ENCODE measurements around the gene RYR2.
A peak's percentile ranks its signal among the peaks of the same experiment; 100 is the strongest.

RYR2 gene

DNA sequence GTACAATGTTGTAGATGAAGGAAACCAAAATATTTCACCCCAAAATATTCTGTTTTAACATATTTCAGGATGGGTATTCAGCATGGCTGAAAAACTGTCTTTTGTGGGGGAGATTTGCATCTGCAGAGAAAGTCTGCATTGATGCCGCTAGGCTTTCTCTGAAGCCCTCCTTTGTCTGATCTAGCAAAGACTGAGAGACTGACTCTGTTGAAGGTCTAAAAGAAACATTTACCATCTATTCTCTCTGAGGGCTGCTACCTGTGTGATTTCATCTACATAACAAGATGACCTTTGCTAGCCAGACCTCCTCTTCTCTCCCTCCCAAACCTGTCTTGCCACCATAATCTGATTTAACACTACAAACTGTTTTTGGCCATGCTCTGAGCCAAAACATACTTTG lies 25.4 kb upstream of the RYR2 start:
- H3K4me1 Mint-ChIP-seq = no peaks in the 10 kb centered on the region
- no peak overlapping the region for H3K4me3 Mint-ChIP-seq
- no peak for ATAC-seq
- H3K36me3 Mint-ChIP-seq = no peaks in the 10 kb centered on the region
- H3K27me3 Mint-ChIP-seq = peaks cover 9% of the 10 kb centered on the region
- peaks cover 3% of the 10 kb centered on the region for H3K9me3 Mint-ChIP-seq
- no peak overlapping the region for H3K27ac Mint-ChIP-seq

DNA sequence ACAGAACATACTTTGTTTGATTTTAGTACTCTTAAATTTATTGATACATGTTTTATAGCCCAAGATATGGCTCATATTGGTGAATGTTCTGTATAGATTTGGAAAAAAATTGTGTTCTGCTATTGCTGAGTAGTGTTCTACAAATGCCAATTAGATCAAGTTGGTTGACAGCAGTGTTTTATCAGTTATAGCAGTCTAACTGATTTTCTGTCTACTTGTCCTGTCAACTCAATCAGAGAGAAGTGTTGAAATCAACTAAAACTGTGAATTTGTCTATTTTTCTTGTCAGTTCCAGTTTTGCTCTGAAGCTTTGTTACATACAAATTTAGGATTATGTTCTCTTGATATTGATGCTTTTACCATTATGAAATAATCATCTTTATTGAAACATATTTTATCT lies 23.1 kb upstream of the RYR2 start:
- Mint-ChIP-seq H3K4me3 (no peak overlapping the region), H3K27me3 (peaks cover 9% of the 10 kb centered on the region), H3K27ac (no peak overlapping the region), H3K4me1 (no peaks in the 10 kb centered on the region), H3K36me3 (no peaks in the 10 kb centered on the region), H3K9me3 (peaks cover 3% of the 10 kb centered on the region)
- ATAC-seq = no peak

DNA sequence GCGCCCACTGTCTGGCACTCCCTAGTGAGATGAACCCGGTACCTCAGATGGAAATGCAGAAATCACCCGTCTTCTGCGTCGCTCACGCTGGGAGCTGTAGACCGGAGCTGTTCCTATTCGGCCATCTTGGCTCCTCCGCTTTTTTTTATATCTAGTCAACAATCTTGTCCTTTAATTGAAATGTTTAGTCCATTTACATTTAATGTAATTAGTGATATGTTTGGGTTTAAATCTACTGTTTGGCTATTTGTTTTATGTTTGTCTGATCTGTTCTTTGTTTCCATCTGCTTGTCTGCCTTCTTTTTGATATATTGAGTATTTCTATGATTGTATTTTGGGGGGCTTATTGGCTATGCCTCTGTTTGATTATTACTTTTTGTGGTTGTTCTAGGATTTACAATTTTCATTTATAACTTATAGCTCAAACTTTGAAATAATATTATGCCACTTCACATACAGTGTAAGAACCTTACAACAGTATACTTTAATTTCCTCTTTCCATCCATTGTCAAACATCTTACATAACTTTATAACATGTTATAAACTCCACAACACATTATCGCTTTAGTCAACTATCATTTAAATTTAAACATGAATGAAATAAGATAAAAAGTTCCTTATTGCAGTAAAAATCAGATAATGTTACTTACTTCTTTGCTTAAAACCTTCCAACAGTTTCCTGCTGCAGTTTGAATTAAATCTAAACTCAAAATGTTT lies 16.5 kb upstream of the RYR2 start:
- H3K36me3 Mint-ChIP-seq = peaks cover 6% of the 10 kb centered on the region
- H3K4me3 Mint-ChIP-seq = no peak overlapping the region
- H3K9me3 Mint-ChIP-seq = peaks cover 8% of the 10 kb centered on the region
- H3K27me3 Mint-ChIP-seq = peaks cover 28% of the 10 kb centered on the region
- ATAC-seq = no peak
- no peaks in the 10 kb centered on the region for H3K4me1 Mint-ChIP-seq
- H3K27ac Mint-ChIP-seq = no peak overlapping the region

DNA sequence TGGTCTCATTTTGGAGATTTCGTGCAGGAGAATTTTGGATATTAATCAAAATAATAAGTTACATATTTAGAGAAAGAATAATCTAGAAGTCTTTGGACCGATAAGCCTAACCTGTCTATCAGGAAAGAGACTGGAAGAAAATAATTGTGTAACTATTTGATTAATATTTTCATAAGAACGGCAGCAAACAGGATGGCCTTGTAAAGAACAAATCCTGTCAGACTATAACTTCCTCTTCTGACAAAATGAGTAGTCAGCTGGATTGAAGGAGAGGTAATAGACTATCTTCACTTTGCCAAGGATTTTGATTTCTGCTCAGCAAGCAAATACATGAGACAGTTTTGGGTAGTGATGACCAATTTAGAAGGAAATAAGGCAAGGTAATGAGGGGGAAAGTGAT lies 12.7 kb upstream of the RYR2 start:
- H3K27me3 Mint-ChIP-seq = peaks cover 48% of the 10 kb centered on the region
- H3K4me3 Mint-ChIP-seq = no peak overlapping the region

DNA sequence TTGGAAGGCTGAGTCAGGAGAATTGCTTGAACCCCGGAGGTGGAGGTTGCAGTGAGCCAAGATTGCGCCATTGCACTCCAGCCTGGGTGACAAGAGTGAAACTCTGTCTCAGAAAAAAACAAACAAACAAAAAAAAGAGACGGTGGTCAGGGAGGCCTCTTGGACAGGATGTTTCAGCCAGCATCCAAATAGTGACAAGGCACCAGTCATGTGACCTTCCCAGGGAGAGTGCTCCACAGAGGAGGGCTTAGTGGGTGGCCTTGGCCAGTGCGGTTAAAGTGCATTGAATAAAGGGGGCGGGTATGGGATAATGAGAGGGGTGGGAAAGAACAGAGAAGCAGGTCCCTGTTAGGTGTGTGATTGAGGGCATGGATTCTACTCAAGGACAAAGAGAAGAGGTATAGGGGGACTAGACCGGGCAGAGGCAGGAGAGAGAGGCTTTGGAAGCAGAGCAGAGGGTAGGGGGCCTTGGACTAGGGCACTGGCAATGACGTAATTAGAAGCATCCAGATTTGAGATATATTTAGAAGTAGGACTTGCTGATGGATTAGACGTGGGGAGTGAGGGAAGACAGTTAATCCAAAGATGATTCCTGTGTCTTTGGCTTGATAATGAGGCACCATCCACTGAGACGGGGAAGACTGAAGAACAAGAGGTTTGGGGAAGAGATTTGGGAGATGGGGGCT lies 12.0 kb upstream of the RYR2 start:
- peaks cover 6% of the 10 kb centered on the region for H3K36me3 Mint-ChIP-seq
- no peaks in the 10 kb centered on the region for H3K4me1 Mint-ChIP-seq
- H3K4me3 Mint-ChIP-seq = no peak overlapping the region
- H3K27ac Mint-ChIP-seq = no peak overlapping the region
- H3K9me3 Mint-ChIP-seq = peaks cover 8% of the 10 kb centered on the region
- ATAC-seq = no peak
- peaks cover 48% of the 10 kb centered on the region for H3K27me3 Mint-ChIP-seq

More for the DNA sequence above, 12.7 kb upstream of the RYR2 start:
- Mint-ChIP-seq H3K4me1 (no peaks in the 10 kb centered on the region), H3K36me3 (peaks cover 6% of the 10 kb centered on the region), H3K9me3 (peaks cover 8% of the 10 kb centered on the region), H3K27ac (no peak overlapping the region)
- no peak for ATAC-seq

DNA sequence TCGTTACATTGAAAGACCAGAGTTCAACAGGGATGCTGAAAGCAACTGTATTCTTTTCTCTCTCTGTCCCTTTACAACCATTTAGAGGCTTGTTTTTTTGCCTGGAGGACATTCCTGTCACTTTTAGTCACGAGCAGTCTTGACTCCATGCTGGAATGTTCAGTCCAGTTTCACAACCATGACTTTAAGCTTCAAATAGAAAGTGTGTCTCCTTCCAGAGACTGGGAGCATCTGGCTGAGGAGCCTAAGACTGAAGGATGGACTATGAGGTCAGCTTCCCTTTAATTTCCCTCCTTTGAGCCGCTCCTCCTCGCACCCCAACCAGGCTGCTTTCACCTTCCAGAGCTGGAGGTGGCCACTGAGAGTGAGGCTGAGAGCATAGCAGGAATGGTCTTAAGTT lies 10.5 kb upstream of the RYR2 start:
- Mint-ChIP-seq H3K36me3 (no peaks in the 10 kb centered on the region), H3K4me3 (no peak overlapping the region), H3K9me3 (peaks cover 4% of the 10 kb centered on the region), H3K27me3 (peaks cover 48% of the 10 kb centered on the region), H3K4me1 (no peaks in the 10 kb centered on the region), H3K27ac (no peak overlapping the region)
- ATAC-seq = no peak

DNA sequence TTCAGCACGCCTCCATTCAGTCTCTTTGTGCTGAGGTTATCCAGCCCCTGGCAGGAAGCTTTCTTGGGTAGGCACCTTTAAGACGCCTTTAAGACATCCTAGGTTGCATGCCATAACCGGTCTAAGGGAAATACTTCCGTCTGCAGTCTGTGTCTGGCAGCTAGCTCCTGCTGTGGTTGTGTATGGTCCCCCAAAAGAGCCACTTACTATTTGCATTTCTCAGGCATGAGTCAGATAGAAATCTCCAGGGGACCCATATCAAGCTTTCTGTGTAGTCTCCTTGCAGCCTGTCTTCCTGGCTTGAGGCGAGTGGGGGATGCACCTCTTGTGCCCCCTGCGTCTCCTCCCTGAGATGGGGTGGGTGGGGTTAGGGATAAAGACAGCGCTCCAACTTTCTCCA lies 10.0 kb upstream of the RYR2 start:
- H3K4me3 Mint-ChIP-seq = no peak overlapping the region
- peaks cover 48% of the 10 kb centered on the region for H3K27me3 Mint-ChIP-seq
- no peak for ATAC-seq
- H3K27ac Mint-ChIP-seq = no peak overlapping the region
- H3K9me3 Mint-ChIP-seq = peaks cover 4% of the 10 kb centered on the region
- H3K36me3 Mint-ChIP-seq = no peaks in the 10 kb centered on the region
- H3K4me1 Mint-ChIP-seq = no peaks in the 10 kb centered on the region

DNA sequence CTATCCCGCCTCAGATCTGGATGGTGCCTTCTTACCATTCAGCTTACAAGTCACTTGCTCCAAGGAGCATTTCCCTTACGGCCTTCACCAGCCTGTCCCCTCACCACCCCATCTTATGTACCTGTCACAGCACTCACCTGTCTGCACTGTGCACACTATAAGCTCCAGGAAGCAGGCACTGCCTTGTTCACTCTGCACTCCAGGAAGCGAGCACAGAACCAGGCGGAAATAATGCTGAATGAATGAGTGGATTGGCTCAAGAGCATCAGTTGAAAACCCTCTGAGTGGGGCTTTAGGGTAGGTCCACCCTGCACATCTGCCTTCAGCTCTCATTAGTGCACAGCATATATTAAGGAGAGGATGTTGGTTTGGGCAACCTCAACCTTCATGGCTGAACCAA lies 8.9 kb upstream of the RYR2 start:
- no peak overlapping the region for H3K4me3 Mint-ChIP-seq
- no peak for ATAC-seq
- H3K9me3 Mint-ChIP-seq = peaks cover 4% of the 10 kb centered on the region
- no peaks in the 10 kb centered on the region for H3K4me1 Mint-ChIP-seq
- no peaks in the 10 kb centered on the region for H3K36me3 Mint-ChIP-seq
- no peak overlapping the region for H3K27ac Mint-ChIP-seq
- H3K27me3 Mint-ChIP-seq = peaks cover 39% of the 10 kb centered on the region

DNA sequence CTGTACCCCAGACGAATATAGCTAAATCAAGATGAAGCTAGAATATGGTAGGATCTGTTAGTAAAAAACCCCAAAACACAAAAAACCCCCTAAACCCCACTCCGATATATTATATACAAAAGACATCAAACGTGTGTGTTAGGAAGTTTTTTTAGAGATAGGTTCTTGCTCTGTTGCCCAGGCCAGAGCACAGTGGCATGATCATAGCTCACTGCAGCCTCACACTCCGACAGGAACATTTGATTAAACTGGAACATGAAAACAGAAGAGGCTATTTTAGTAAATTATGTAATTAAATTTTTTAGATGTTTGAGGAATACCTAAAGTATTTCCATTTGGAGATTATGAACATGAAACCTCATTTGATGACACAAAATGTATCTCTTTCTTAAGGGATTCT lies 8.2 kb upstream of the RYR2 start:
- H3K4me1 Mint-ChIP-seq = no peaks in the 10 kb centered on the region
- peaks cover 4% of the 10 kb centered on the region for H3K9me3 Mint-ChIP-seq
- no peak overlapping the region for H3K27ac Mint-ChIP-seq
- H3K36me3 Mint-ChIP-seq = no peaks in the 10 kb centered on the region
- H3K27me3 Mint-ChIP-seq = peaks cover 34% of the 10 kb centered on the region
- no peak overlapping the region for H3K4me3 Mint-ChIP-seq
- no peak for ATAC-seq

DNA sequence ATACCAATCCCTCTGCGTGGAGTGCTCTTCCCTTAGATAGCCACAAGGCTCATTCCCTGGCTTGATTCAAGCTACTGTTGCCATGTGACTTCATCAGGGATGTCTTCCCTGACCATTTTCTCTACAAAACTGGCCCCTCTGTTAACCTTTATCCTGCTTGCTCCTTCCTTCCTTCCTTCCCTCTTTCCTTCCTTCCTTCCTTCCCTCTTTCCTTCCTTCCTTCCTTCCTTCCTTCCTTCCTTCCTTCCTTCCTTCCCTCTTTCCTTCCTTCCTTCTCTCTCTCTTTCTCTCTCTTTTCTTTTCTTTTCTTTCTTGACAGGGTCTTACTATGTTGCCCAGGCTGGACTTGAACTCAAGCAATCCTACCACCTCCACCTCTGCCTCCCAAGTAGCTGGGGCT lies 6.2 kb upstream of the RYR2 start:
- Mint-ChIP-seq H3K36me3 (no peaks in the 10 kb centered on the region), H3K9me3 (no peaks in the 10 kb centered on the region), H3K27me3 (peaks cover 17% of the 10 kb centered on the region), H3K4me1 (no peaks in the 10 kb centered on the region), H3K4me3 (no peak overlapping the region), H3K27ac (no peak overlapping the region)
- ATAC-seq = no peak

DNA sequence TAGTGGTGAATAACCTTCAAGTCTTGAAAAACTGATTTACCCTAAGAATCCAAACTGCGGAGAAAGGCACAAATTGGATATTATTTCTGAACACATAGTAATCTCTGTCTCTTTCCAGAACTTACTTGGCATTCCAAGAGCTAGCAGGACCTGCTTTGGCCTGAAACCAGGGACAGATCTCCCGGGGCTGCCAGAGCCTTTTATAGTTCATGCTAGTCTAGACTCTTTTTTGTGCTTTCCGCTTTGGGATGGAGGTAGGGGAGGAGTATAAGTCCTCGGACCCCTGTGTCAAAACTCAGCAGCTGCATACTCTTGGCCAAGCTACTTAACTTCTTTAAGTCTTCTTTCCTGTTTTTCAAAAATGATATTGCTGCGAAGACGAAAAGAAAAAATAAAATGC lies 3.8 kb upstream of the RYR2 start:
- H3K4me1 Mint-ChIP-seq = no peaks in the 10 kb centered on the region
- H3K36me3 Mint-ChIP-seq = no peaks in the 10 kb centered on the region
- H3K27ac Mint-ChIP-seq = no peak overlapping the region
- no peak for ATAC-seq
- H3K4me3 Mint-ChIP-seq = no peak overlapping the region
- H3K9me3 Mint-ChIP-seq = peaks cover 2% of the 10 kb centered on the region
- H3K27me3 Mint-ChIP-seq = peaks cover 19% of the 10 kb centered on the region

DNA sequence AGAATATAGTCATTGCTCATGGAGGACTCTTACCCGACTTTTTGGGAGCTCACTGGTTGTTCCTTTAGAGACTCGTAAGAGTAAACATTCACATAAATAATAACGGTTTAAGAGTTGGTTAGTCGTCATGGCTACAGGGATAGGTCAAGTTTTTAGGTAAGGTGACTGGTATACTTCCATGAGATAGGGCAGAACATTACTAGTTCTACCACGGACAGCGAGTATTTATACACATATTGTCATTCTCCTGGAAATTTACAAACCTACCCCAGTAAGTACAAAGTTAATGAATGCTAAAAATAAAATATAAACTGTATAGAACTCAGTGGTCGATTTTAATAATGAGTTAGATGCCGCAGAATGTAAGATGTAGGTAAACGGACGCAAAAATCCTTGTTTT lies 1.2 kb upstream of the RYR2 start:
- no peak for ATAC-seq
- H3K27ac Mint-ChIP-seq = no peak overlapping the region
- H3K27me3 Mint-ChIP-seq = peaks cover 25% of the 10 kb centered on the region
- no peaks in the 10 kb centered on the region for H3K36me3 Mint-ChIP-seq
- H3K4me1 Mint-ChIP-seq = no peaks in the 10 kb centered on the region
- no peak overlapping the region for H3K4me3 Mint-ChIP-seq
- peaks cover 2% of the 10 kb centered on the region for H3K9me3 Mint-ChIP-seq

DNA sequence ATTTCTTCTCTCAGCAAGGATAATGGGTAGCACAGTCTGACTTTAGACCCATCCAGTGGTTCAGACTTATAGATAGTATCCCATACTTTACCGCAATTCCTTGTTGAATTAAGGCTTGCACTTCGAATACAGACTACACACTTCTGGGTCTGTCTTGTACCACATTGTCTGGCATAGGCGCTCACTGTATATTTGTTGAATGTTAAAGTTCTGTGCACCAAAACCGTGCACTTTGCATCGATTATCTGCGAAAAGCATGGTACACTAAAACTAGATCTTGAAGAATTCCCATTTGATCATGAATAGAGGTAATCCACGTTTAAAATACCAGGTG lies 556 bp upstream of the RYR2 start:
- H3K27me3 Mint-ChIP-seq = peaks cover 25% of the 10 kb centered on the region
- H3K9me3 Mint-ChIP-seq = peaks cover 2% of the 10 kb centered on the region
- H3K27ac Mint-ChIP-seq = no peak overlapping the region
- ATAC-seq = no peak
- H3K36me3 Mint-ChIP-seq = no peaks in the 10 kb centered on the region
- no peak overlapping the region for H3K4me3 Mint-ChIP-seq
- H3K4me1 Mint-ChIP-seq = no peaks in the 10 kb centered on the region

DNA sequence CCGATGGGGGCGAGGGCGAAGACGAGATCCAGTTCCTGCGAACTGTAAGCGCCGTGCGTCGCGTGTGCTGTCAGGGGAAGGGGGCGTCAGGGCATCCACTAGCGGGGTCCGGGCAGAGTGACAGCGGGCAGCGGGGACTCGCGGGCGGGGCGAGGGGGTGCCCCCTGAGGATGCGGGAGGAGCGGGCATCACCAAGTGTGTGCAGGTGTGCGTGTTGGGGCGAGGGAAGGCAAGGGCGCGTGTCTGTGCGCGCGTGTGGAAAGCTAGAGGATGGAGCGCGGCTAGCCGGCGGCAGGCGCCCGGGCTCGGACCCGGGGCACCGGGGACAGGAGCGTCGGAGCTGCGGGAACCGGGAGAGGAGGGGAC lies 525 bp downstream of the RYR2 start:
- no peaks in the 10 kb centered on the region for H3K36me3 Mint-ChIP-seq
- peak overlapping the region; percentile 13 for H3K4me3 Mint-ChIP-seq
- no peaks in the 10 kb centered on the region for H3K4me1 Mint-ChIP-seq
- peaks cover 2% of the 10 kb centered on the region for H3K9me3 Mint-ChIP-seq
- peak; percentile 8 for ATAC-seq
- no peak overlapping the region for H3K27ac Mint-ChIP-seq
- peaks cover 25% of the 10 kb centered on the region for H3K27me3 Mint-ChIP-seq

DNA sequence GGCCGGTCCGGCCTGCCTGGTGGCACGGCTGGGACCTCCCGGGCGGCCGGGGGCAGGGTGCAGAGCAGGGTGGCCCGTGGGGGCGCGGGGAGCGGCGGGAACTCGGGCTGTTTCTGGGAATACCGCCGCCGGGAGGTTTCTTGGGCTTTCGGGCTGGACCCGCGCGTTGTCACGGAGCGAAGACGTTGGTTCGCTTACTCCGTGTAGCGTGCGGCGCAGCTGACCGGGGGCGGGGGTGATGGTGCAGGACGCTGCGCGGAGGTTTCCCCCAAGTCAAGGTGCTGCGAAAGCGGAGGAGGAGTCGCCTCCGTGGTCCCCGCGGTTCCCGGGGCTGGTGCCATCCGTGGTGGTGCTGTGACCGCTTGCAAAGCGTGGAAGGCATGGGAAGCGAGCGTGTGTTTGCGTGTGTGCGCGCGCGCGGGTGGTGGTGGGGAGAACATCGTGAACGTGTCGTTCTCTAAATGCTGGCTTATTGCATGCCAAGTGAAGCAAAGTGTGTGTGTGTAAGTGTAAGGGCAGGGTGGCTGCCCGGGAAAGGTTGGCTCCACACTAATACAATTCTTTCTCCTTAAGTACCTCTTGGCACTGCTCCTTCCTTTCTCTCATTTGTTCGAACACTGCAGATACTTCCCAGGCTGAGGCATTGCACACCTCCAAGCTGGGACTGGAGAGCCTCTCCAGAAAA lies 1.1 kb downstream of the RYR2 start:
- H3K4me1 Mint-ChIP-seq = no peaks in the 10 kb centered on the region
- ATAC-seq = peak; percentile 31
- peaks cover 25% of the 10 kb centered on the region for H3K27me3 Mint-ChIP-seq
- H3K4me3 Mint-ChIP-seq = peak overlapping the region; percentile 13
- H3K9me3 Mint-ChIP-seq = peaks cover 2% of the 10 kb centered on the region
- no peak overlapping the region for H3K27ac Mint-ChIP-seq
- no peaks in the 10 kb centered on the region for H3K36me3 Mint-ChIP-seq
